ENCODE measurements around the gene KCNMA1.

KCNMA1 gene

DNA sequence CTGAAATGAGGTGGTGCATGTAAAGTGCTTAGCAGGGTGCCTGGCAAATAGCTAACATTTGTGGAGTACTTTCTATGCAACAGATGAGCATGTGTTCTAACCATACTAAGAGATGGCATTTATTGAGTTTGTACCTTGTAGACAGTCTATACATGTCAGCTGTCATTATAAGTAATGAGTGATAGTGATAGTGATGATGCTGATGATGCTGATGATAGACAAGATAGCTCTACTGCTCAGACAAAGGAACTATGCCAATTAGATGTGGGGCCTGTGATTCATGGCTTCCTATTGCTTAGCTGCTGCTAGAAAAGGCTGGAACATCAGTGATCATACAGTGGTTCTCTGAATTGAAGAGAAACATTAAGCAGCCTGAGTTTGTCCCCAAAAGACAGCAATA, 585.8 kb downstream of the KCNMA1 start:
- no peak for DNase-seq

DNA sequence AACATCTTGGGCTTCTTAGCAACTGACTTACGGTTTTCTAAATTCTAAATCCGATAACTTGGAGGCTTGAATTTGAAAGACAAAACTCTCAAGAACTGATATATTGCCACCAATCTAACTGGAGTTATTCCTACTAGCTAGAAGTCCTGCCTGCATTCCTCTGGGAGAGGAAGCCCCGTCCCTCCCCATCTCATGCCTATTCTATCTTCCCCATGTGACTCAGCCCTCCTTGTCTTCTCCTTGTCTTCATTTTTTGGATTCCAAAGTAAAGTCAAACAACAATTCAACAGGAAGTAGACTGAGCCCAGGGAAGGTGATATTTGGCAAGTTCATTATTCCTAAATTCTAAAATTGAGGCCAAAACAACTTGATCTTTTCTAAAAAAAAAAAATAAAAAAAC, 587.7 kb downstream of the KCNMA1 start:
- no peak for DNase-seq

DNA sequence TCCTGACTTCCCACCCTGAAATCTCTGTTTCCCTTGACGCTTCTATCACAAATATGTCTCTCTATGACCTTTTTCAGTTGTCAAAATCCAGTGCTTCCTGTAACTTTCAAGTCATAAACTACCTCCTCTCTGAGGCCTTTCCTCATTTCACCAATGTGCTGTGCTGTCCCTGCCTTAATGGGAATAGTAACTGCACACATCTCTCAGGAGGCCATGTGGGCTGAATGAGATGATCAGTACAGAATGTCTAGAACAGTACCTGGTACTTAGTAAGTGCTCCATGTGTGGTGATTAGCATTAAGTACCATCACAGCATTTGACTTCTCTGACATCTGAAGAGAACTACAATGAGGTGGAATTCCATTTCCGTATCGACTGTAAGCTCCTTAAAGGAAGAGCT, 588.5 kb downstream of the KCNMA1 start:
- DNase-seq = no peak

DNA sequence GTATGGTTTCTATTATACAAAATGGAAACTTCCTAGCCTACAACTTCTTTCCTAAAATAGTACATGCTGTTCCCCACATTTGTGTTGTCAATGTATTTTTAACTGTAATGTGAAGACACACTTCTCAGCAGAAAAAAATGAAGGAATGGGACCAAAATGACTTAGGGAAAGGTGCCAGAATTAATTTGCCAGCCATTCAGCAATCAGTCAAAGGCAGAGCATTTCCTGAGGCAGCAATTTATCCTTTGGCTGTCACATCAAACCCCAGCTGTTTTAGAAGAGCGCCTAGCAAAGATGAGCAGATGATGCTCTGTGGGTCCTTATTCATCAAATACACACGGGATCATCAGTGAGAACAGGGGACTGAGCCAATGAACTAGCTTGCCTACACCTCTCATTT, 592.5 kb downstream of the KCNMA1 start:
- DNase-seq = no peak

DNA sequence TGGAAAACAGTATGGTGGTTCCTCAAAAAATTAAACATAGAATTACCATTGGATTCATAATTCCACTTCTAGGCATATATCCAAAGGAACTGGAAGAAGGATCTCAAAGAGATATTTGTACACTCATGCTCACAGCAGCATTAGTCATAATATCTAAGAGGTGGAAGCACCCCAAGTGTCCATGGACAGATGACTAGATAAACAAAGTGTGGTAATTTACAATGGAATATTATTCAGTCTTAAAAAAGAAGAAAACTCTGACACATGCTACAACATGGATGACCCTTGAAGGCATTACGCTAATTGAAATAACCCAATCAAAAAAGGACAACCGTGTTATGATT, 594.2 kb downstream of the KCNMA1 start:
- no peak for DNase-seq

DNA sequence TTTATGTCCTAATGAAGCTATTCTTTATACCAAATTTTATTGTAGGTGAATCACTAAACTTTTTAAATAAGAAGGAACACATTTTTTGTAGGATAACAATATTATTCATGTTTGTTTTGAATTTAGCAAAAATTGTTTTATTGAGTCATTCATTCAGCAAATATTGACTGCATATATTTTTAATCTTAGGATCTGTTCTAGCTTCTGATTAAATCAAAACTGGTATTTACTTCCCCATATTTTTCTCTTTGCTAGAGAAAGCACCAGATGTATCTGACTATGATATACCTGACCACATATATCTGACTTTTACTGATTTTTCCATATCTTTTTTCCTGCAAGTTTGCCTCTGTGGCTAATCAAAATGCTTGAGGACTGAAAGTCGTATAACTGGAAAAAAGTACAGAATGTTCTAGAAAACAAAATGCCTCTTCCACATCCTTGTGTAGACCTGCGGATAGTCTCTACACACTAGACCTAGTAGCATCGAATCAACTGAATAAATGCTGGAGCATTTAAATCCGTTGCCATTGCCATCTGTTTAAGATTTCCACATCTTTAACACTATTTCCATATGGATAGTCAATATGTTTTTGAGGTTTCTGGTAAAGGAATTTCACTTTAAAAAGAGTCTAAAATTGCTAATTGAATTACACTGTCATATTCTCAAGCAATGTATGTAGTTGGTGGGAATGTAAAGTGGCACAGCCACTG, 594.7 kb downstream of the KCNMA1 start:
- no peak for DNase-seq

DNA sequence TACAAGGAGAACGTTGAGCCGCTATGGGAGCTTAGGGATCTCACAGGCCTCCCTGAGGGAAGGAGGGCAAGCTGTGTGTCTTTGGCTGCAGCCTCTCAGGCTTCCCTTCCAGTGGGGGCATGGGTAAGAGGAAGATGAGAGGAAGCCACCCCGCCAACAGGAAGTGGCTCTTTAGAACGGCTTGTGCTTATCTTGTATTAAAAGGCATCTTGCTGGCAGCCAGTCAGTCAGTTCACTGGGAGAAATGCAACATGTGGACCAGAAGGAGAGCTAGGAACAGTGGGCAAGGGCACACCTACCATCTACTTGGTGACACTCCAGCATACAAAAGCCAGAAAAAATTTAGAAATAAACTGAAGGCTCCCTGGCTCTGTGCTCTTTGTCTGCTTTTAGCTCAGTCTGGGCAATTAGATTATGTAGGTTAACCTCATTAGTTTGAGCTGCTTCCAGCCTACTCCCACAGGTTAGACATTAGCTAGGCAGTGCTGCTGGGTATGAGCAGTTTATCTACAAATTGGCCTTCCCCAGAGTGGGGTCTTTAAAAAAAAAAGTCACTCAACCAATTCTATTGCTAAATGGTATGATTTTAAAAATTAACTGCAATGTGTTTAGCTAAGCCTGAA, 595.9 kb downstream of the KCNMA1 start:
- DNase-seq = no peak

DNA sequence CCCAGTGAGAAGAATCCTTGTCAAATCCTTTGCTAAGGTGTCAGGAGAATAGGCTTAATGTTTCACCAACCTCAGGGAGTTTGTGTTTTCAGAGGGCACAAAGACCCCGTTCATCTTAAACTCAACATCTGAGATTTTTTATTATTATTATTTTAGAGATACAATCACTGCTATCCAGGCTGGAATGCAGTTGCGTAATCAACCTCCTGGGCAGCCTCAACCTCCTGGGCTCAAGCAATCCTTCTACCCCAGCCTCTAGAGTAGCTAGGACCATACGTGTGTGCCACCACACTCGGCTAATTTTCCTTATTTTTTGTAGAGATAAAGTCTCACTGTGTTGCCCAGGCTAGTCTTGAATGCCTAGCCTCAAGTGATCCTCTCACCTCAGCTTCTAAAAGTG, 599.2 kb downstream of the KCNMA1 start:
- DNase-seq = no peak

DNA sequence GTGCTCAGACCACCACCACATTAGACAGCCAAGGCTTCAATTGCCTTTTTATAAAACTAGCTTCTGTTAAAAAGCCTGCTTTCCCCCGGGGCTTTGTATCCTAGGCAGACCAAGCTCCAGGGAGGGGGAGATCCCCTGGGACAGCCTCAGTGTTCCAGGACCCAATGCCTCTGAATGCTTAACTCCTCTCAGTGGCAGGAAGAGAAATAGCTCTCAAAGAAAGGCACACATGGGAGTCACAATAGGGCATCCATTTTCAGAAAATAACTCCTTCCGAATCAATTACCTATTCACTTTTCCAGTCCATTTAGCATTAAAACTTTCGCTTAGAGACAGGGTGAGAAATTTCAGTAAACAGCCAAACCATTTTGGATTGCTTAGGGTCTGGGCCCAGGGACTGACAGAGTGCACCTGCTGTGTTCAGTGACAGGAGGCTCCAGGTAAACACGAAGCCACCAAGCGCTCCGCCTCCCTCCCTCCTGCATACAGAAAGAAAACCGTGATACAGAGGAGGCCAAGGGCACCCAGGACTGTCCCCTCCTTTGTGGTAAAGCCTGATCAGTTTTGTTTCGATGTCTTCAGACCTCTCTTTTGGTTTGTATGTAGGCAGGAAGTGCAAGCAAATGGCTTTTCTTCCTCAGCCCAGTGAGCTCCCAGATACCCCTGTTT, 599.7 kb downstream of the KCNMA1 start:
- peak; percentile 8 for DNase-seq

DNA sequence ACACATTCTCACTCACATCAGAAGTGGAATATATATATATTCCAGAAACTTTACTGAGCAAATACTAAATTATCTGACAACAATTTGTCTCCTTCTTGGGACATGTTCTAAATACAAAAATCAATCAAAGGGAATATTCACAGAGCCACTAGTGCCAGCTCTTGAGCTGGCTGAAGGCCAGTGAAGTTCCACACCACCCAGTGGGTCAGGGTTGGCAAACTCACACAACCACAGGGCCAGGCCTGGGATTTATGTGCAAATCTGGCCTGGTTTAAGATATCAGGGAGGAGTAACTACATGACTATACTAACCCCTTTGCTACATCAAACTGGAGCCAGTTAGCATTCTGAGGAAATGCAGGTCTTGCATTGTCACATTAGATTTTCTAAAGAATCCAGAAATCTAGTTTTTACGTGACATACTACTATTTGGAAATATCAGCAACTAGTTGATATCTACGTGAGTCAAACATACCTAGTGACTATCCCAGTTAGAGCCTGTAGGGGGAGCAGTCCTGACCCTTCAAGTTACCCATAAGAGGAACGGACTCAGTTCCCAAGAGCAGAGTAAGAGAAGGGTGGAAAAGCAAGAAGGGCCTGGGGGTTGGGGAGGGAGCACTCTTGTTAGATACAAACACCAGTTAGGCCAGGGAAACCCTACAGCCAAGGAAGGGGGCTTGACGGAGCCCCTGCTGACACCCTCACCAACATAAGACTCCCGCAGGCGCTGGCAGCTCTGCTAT, 600.4 kb downstream of the KCNMA1 start:
- DNase-seq = no peak

DNA sequence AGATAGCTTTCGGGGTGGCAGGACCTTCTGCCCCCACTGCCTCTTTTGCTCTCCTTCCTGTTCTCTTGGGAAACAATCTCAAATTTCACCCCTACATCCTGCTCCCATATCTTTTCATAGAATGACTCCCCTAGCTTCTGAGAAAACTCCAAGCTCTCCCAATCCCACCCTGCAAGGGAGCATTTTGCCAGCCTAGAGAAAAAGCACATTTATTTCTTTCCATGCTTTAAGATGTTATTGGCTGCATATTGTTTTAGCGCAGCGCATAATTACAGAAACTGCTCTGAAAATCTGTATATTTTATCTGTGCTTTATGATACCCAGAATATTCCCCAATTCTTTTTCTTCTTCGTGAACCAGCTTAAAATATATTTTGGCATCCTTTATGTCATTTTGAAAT, 601.3 kb downstream of the KCNMA1 start:
- DNase-seq = no peak

DNA sequence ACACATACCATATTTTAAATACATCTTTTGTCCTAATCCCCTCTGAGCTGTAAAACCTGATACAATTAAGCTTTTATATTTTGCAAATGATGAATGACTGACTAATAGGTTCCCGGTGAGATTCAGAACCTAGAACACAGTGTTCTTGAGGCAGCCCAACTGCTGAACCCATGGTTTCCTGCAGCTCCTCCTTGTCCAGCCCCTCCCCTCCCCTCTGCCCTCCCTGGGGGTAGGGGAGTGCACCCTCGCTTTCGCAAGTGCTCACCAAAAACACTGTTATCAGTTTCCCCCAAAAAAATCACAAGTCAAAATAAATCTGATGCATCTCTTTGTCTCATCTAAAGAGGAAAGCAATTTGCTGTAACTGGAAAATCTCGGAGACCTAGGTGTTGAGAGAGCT, 602.8 kb downstream of the KCNMA1 start:
- no peak for DNase-seq

DNA sequence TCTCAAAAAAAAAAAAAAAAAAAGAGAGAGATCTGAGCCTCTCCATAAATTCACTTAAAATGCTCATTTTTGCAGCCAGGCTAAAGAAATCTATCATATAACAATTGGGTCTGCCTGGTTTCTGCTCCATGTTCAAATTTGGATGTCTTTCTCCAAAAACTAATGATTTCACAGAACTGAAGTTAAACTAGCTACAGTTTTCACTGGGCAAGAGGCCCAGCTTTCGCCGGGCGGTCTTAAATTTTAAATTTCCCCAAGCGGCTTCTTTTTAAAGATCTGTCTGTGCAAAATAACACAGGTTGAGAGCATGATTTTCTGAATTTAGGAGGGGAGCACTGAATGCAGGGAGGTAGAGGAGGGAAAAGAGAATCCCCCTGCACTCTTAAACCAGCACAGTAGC, 603.4 kb downstream of the KCNMA1 start:
- DNase-seq = no peak

DNA sequence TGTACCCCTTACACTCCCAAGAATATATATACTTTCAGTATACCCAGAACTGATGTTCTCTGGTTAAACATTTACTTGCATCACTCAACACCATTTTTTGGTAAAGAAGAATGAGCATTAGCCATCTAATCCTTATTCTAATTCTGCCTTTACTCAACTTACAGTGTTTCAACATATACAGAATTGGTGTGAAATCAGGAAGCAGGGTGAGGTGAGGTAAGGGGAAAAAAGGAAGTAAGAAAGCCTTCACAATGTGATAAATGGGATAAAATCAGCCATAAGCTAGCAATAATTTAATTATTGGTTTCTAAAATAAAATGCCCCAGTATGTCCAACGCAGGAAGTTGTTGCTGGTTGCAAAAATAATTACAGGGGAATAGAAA, 605.4 kb downstream of the KCNMA1 start:
- DNase-seq = no peak

DNA sequence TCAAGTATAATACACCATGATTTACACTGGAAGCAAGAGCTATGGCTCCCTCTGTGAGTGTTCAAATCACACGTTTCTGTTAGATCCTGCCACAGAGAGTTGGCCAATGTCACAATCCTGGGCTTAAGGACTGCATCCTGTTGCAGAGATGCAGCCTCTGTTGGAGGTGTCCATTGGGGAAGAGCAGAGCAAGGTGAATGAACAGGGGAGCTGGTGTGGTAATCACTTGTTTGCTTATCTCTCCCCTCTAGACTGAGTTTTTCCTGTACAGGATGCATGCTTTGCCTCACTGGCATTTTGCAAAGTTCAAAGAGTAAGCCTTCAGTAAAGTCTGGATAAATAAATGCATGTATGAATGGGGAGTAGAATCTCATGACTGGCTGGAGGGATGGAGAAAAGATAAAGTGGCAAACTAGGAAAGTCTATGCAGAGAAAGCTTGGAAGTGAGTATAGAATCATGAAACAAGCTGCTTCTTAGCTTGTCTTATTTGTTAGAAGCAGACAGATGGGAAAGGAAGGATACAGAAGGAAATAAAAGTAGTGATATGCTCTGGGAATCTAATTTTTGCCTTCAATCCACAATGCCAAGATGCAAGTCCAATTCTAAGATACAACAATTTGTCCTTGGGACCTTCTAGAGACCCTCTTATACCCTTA, 605.9 kb downstream of the KCNMA1 start:
- no peak for DNase-seq

DNA sequence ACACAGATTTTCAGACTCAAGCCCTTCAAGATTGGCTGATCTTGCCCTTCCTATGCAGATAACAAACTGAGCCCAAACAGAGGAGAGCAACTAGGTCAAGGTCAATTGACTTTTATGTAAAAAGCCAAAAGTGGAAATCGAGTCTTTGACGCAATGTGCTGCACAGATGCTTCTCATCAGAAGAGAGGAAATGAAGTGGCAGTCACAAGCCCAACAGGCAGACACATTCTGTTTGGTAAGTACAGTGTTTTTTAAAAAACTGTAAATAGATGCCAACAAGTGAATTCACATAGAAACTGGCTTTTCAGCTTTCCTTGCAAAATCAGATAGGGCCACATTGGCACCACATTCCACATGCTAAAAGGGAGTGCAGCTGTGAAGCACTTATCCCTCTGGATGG, 606.6 kb downstream of the KCNMA1 start:
- DNase-seq = no peak

DNA sequence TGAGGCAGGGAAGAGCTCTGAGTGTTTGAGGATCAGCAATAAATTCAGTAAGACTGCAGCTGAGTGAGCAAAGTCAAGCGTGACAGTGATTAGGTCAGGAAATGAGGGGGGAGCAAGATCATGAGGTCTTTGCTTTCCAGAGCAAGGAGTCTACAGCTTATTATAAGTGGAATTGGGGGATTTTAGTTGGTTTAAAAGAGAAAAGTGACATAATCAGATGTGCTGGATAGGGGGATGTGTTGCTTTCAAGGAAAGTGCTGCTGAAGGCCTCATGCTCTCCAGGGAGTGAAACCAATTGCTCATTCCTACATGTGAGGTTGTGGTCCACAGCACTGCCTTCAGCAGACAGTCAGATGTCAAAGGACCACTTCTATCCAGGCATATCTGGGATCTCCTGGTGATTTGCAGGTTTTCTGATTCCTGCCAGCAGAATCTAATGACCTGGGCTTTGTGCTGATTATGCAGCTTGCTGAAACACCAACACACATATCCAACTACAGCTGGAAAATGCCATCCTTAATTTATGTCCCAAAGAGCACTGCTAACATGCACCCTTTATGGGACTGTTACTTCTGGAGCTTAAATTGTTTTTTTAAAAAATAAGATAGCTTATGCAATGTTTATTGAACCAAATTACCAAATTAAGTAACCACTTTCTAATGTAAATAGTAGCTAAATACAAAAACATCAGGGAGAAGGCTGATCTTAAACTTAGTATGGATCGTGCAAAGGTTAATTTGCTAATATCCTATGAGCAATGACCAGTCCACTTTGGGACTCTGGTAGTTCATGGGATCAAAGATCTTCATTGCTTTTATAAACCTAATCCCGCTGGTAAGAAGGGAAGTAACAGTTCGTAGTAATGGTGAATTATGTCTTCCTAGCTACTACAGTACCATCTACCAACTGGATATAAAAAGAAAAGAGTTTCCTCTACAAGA, 607.6 kb downstream of the KCNMA1 start:
- no peak for DNase-seq

DNA sequence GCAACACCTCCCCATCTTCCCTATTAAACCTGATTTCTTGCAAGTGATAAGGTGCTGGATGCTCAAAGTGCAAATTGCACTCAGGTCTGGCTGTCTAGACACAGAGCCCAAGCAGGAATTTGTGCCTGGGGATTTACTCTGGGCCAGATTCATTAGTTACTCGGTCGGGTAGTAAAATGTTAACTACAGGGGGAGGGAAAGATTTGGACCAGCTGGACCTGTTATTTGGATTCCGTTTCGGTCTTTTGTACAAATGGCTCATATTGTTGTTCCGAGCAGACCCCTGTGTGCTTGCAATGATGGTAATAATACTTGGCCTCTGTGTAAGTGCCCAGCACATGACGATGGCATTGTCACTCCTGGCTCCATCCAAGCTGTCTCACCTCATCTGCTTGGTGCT, 609.6 kb downstream of the KCNMA1 start:
- no peak for DNase-seq

DNA sequence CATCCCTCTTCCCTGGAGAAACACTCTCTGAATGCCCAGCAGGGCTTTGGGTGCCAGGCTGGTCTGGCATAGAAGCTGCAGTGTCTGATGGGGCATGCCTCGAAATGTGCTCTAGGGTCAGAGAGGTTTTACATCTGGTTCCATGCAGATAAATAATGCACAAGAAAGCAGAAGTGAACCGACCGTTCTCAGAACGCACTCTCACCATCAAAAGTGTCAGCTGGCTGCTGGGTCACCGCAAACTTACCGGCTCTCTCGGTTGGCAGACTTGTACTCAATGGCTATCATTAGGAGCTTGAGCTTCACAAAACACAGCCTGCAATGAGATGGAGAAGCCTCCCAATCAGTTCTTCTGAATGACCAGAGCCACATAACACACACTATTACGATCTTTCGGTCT, 610.0 kb downstream of the KCNMA1 start:
- DNase-seq = no peak

DNA sequence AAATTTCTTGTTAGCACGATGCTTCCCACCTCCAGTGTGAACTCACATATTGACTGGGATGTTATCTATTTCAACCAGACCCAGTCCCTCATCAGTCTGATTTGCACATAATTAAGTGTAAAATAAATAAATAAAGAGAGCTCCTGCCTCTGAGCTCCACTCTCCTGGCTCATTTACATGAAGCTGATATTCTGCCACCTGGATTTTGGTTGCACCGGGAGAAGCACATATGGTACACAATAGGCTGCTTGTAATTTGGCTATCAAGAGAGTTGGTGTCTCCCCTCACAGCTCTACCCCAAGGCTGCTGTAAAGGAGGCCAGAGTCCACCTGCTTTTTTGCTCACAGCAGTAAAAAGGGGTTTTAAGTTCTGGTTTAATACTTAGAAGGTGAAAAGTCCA, 610.5 kb downstream of the KCNMA1 start:
- DNase-seq = no peak

DNA sequence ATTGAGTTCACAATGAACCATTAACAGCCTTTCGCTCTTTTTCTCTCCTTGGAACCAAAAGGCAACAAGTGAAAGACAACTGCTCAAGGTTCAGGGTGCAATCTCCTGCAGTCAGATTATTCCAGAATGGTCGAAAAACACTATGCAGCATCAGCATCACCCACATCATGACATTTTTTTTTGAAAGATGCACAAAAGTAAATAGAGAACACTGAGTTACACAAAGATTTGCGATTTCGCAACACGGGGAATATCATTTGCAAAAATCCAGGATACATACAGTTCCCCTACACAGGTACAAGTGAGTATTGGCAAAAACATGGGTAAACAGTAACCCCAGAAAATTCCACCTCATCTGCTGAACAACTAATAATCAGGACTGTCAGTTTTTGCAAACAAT, 611.5 kb downstream of the KCNMA1 start:
- DNase-seq = no peak

DNA sequence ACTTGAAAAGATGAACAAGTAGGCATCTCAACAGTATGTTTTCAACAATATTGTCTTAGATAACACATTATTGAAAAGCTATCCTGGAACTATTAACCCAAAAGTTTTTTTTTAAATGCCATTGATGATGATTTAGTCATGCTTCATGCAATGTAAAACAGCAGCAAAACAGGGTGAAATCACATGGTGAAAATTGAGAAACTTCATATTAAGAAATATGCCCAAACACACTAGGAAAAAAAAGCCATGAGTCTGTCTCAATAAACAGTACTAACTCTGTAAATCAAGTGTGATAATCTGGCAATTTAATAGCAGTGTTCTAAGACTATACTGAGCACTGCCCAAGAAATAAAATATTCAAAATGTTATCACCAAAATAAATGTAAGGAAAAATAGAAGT, 613.1 kb downstream of the KCNMA1 start:
- DNase-seq = no peak

Data from NCI-H1092 (cell line).